GM12878 (cell line): ENCODE measurements around the gene MAP4K2. TPM values are rescaled to one million over a fixed set of nuclear protein-coding genes. Genes with fewer than 3 reads are reported as not detected.
A peak's percentile ranks its signal among the peaks of the same experiment; 100 is the strongest.
"Not testable (repeated sequence)": the region's sequence is repeated elsewhere in the genome, so short reads cannot be mapped to it uniquely, and the experiment has no call there.

Experiments used
- ATAC-seq: fragments of 200-7000 bp; cut with Tn5 transposase; 3 replicates; pipeline ENCODE4 v1.9.1; 2020; ENCODE audit warnings: mild to moderate bottlenecking, moderate library complexity
- BruUV-seq: library from RNA; stranded (reverse); fragments of 400-500 nt; replicated peaks from 2 replicates; lab custom pipeline; 2021; lab: Mats Ljungman, UMichigan
- CTCF ChIA-PET: fragments of 300-600 bp; sonication (Branson Sonifier 250); formaldehyde crosslinking; extraction: SDS; loops from one replicate; lab custom pipeline; 2021; ENCODE audit warnings: inconsistent platforms; lab: Yijun Ruan, JAX
- POLR2A ChIA-PET: fragments of 350-600 bp; formaldehyde crosslinking; extraction: SDS; loops from one replicate; lab custom pipeline; 2021; ENCODE audit warnings: inconsistent platforms; lab: Charles Lee
- RAD21 ChIA-PET: fragments of 300-600 bp; sonication (Branson Sonifier 250); formaldehyde crosslinking; loops from one replicate; lab custom pipeline; 2023; ENCODE audit warnings: antibody characterized with exemption; ENCODE audit not compliant: unreplicated experiment; lab: Charles Lee
- SMC1A ChIA-PET: fragments of 300-600 bp; sonication (Branson Sonifier 250); formaldehyde crosslinking; loops from one replicate; lab custom pipeline; 2023; ENCODE audit not compliant: unreplicated experiment, uncharacterized antibody; lab: Charles Lee
- DNase-seq: peaks from one replicate; pipeline ENCODE4 v3.0.0-alpha.2; 2011; ENCODE audit warnings: low read depth, low spot score
- FAIRE-seq: peaks from 3 replicates; lab custom pipeline; 2011; peaks lifted over from hg19 to GRCh38; lab: Jason Lieb, UNC
- H2AFZ ChIP-seq: 2 replicates; pipeline ENCODE4 v1.6.0; 2011; ENCODE audit warnings: low read depth, low read length, control low read depth; ENCODE audit not compliant: control insufficient read depth
- H3K27ac ChIP-seq: 2 replicates; pipeline ENCODE4 v1.5.1; 2011; ENCODE audit warnings: control low read depth; ENCODE audit not compliant: control insufficient read depth, insufficient read depth
- H3K27me3 ChIP-seq, 2 experiments: replicated peaks in 1 of 2; 2 replicates each; pipeline versions ENCODE4 v1.6.0 to v1.6.1; 2011; ENCODE audit warnings: low read length in 1 of 2; ENCODE audit not compliant: control insufficient read depth in 2 of 2, insufficient read depth in 2 of 2
- H3K36me3 ChIP-seq, 2 experiments: 2 replicates each; pipeline ENCODE4 v1.5.1; 2011; ENCODE audit warnings: low read length in 1 of 2; ENCODE audit not compliant: control insufficient read depth in 2 of 2, insufficient read depth in 2 of 2
- H3K4me1 ChIP-seq: 2 replicates; pipeline ENCODE4 v1.6.1; 2011; ENCODE audit warnings: mild to moderate bottlenecking, low read length, moderate library complexity, mixed read lengths; ENCODE audit not compliant: control insufficient read depth, insufficient read depth
- H3K4me2 ChIP-seq: 2 replicates; pipeline ENCODE4 v1.6.0; 2011; ENCODE audit warnings: control low read depth; ENCODE audit not compliant: control insufficient read depth, insufficient read depth
- H3K4me3 ChIP-seq: fragments of 200-600 bp; sonication (generic); 2 replicates; pipeline ENCODE4 v1.5.1; 2016
- H3K79me2 ChIP-seq: 2 replicates; pipeline ENCODE4 v1.6.0; 2011; ENCODE audit warnings: low read length; ENCODE audit not compliant: control insufficient read depth, insufficient read depth
- H3K9ac ChIP-seq: 2 replicates; pipeline ENCODE4 v1.8.0; 2011; ENCODE audit warnings: low read length, control low read depth, mixed read lengths; ENCODE audit not compliant: control insufficient read depth, insufficient read depth
- H3K9me3 ChIP-seq: replicated peaks from 3 replicates; pipeline ENCODE4 v1.5.1; 2011; ENCODE audit warnings: mild to moderate bottlenecking, low read length; ENCODE audit not compliant: control insufficient read depth, insufficient read depth
- H4K20me1 ChIP-seq: 2 replicates; pipeline ENCODE4 v1.6.0; 2011; ENCODE audit not compliant: control insufficient read depth, insufficient read depth
- IKZF2 ChIP-seq, 2 experiments: fragments of 450-650 bp; IDR thresholded peaks; 2 replicates each; pipeline ENCODE4 v1.6.1; 2017; ENCODE audit warnings: mild to moderate bottlenecking in 2 of 2, moderate library complexity in 2 of 2
- MEF2B ChIP-seq: fragments of 450-650 bp; IDR thresholded peaks from 2 replicates; pipeline ENCODE4 v1.6.1; 2018; ENCODE audit warnings: mild to moderate bottlenecking, moderate library complexity; ENCODE audit not compliant: partially characterized antibody, poor library complexity, severe bottlenecking
- NBN ChIP-seq: fragments of 450-650 bp; IDR thresholded peaks from 2 replicates; pipeline ENCODE4 v1.6.1; 2016
- NR2F1 ChIP-seq: fragments of 450-650 bp; conservative IDR thresholded peaks from 2 replicates; pipeline ENCODE4 v1.6.1; 2017; ENCODE audit warnings: mild to moderate bottlenecking
- PAX8 ChIP-seq: fragments of 450-650 bp; IDR thresholded peaks from 2 replicates; pipeline ENCODE4 v1.6.1; 2017; ENCODE audit warnings: mild to moderate bottlenecking, moderate library complexity
- RCOR1 ChIP-seq: conservative IDR thresholded peaks from 2 replicates; pipeline ENCODE4 v1.6.1; 2012; ENCODE audit warnings: low read depth, low read length, improper control_type of control experiment
- RFX5 ChIP-seq: IDR thresholded peaks from 2 replicates; pipeline ENCODE4 v1.6.1; 2011; ENCODE audit warnings: low read depth, low read length, improper control_type of control experiment
- SMC3 ChIP-seq: IDR thresholded peaks from 2 replicates; pipeline ENCODE4 v1.6.1; 2011; ENCODE audit warnings: low read length, improper control_type of control experiment, borderline replicate concordance
- SP1 ChIP-seq: IDR thresholded peaks from one replicate; pipeline ENCODE4 v1.6.1; 2011; ENCODE audit warnings: low read depth, low read length
- TCF3 ChIP-seq: IDR thresholded peaks from 2 replicates; pipeline ENCODE4 v1.6.1; 2012; ENCODE audit warnings: low read depth, mild to moderate bottlenecking, low read length, borderline replicate concordance; ENCODE audit not compliant: insufficient read depth
- YY1 ChIP-seq: IDR thresholded peaks from 2 replicates; pipeline ENCODE4 v1.6.1; 2011; ENCODE audit warnings: low read depth, mild to moderate bottlenecking, low read length
- ZNF217 ChIP-seq: fragments of 450-650 bp; IDR thresholded peaks from 2 replicates; pipeline ENCODE4 v1.6.1; 2017; ENCODE audit warnings: antibody characterized with exemption, mild to moderate bottlenecking
- ZNF24 ChIP-seq: fragments of 450-650 bp; IDR thresholded peaks from 2 replicates; pipeline ENCODE4 v1.6.1; 2017; ENCODE audit warnings: antibody characterized with exemption, mild to moderate bottlenecking
- WGBS: methylation state at CpG from one replicate; pipeline ENCODE4 v1.1.6; 2016; ENCODE audit warnings: low lambda C conversion rate; ENCODE audit not compliant: insufficient replicate concordance, insufficient coverage; ENCODE audit errors: missing lambda C conversion rate; 5-methylcytosine and 5-hydroxymethylcytosine counted together
- in situ Hi-C: fragments of 300-500 bp; cut with MboI; formaldehyde crosslinking; loops from 9 replicates; pipeline ENCODE4 v1.14.3; 2018; ENCODE audit warnings: mixed read lengths
- intact Hi-C: fragments of 100-400 bp; cut with micrococcal nuclease; formaldehyde crosslinking; loops from one replicate; pipeline ENCODE4 v1.14.2; 2022; ENCODE audit not compliant: unreplicated experiment
- polyA plus RNA-seq, 11 experiments: library from polyadenylated mRNA; depleted of rRNA in 4 of 11; unstranded in 6 of 11; stranded (reverse) in 5 of 11; fragments of >200 nt; fragmentation: Nextera tagmentation in 4 of 11; fragmentation: Illumina TruSeq in 1 of 11; extraction: Ambion mirVana in 4 of 11; extraction: Trizol in 1 of 11; gene quantifications; 1 replicate in 1 of 11; 2 replicates in 10 of 11; pipeline versions ENCODE4 v1.2.1 to v1.2.3, GENCODE V29; 2011 to 2016; ENCODE audit warnings: inconsistent platforms in 2 of 11, missing spikeins in 2 of 11, low read depth in 1 of 11
- total RNA-seq, 4 experiments: library from RNA; depleted of rRNA in 3 of 4; stranded (reverse); fragments of >200 nt in 3 of 4; fragmentation: Illumina TruSeq in 1 of 4; extraction: Trizol in 1 of 4; gene quantifications; 2 replicates each; pipeline versions ENCODE4 v1.2.1 to v1.2.3, GENCODE V29; 2013 to 2021
- TF ChIP-seq, protein P1 (sequence below): fragments of 450-650 bp; IDR thresholded peaks from 2 replicates; pipeline ENCODE4 v1.6.1; 2016; ENCODE audit warnings: mild to moderate bottlenecking
- TF ChIP-seq, protein P2 (sequence below), 3 experiments: IDR thresholded peaks in 2 of 3; conservative IDR thresholded peaks in 1 of 3; 2 replicates each; pipeline ENCODE4 v1.5.1; 2011; ENCODE audit warnings: low read depth in 3 of 3, low read length in 3 of 3, mild to moderate bottlenecking in 3 of 3, control low read depth in 2 of 3, moderate library complexity in 2 of 3, inconsistent platforms in 1 of 3, mixed read lengths in 1 of 3; ENCODE audit not compliant: control insufficient read depth in 2 of 3, insufficient read depth in 1 of 3; ENCODE audit errors: extremely low read depth in 1 of 3
- TF ChIP-seq, protein P3 (sequence below): fragments of 450-650 bp; IDR thresholded peaks from 2 replicates; pipeline ENCODE4 v1.6.1; 2018; ENCODE audit warnings: borderline replicate concordance, mild to moderate bottlenecking; ENCODE audit not compliant: partially characterized antibody
- TF ChIP-seq, protein P4 (sequence below): fragments of 450-650 bp; IDR thresholded peaks from 2 replicates; pipeline ENCODE4 v1.6.1; 2014; ENCODE audit warnings: mild to moderate bottlenecking

MAP4K2 gene
- total and polyA plus RNA-seq, 10 of the 15 experiments (the other 5 are each of a cell fraction or from before 2014, with no cell fraction given): 0.98 to 78.1 (median 48.9) TPM

DNA sequence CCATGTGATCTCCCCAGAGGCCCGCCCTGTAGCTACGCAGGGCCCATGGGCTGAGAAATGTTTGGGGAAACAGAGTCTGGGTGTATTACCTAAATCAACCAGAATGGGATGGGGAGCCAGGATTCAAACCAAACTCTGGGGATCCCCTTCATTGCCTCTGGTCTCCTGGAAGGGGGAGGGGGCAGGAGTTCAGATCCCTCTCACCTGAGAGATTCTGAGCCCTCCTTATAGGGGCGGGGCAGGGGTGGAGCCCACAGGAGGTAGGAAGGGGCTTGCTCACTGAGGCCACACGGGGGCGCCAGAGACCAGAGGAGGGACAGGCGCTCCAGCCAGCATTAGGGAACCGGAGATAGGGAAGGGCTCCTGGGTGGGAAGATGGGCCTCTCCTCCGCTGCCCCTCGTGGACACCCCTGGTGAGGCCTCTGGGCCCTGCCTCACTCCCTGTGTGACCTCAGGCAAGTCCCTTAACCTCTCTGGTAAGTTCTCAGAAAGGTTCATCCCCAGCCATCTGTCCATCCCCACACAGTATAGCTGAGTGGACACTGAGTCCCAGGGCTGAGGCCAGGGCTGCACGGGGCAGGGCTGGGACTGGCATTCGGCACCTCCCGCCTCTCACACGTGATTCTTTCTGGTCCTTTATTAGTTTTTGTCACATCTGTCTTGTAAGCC lies 44.1 kb upstream of the MAP4K2 start (continued):
- TF ChIP-seq RCOR1: 0 out of 2 replicates have a peak, but pooled peaks have one; percentile 48
- peak; percentile 71 for TF ChIP-seq NBN
- no peak for TF ChIP-seq PAX8
- TF ChIP-seq, protein P1, sequence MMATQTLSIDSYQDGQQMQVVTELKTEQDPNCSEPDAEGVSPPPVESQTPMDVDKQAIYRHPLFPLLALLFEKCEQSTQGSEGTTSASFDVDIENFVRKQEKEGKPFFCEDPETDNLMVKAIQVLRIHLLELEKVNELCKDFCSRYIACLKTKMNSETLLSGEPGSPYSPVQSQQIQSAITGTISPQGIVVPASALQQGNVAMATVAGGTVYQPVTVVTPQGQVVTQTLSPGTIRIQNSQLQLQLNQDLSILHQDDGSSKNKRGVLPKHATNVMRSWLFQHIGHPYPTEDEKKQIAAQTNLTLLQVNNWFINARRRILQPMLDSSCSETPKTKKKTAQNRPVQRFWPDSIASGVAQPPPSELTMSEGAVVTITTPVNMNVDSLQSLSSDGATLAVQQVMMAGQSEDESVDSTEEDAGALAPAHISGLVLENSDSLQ: no peak
- no peak for TF ChIP-seq MEF2B
- peak; percentile 40 for TF ChIP-seq SP1
- TF ChIP-seq NR2F1: 0 out of 2 replicates have a peak, but pooled peaks have one; percentile 43
- no peak for TF ChIP-seq RFX5
- TF ChIP-seq, protein P2, sequence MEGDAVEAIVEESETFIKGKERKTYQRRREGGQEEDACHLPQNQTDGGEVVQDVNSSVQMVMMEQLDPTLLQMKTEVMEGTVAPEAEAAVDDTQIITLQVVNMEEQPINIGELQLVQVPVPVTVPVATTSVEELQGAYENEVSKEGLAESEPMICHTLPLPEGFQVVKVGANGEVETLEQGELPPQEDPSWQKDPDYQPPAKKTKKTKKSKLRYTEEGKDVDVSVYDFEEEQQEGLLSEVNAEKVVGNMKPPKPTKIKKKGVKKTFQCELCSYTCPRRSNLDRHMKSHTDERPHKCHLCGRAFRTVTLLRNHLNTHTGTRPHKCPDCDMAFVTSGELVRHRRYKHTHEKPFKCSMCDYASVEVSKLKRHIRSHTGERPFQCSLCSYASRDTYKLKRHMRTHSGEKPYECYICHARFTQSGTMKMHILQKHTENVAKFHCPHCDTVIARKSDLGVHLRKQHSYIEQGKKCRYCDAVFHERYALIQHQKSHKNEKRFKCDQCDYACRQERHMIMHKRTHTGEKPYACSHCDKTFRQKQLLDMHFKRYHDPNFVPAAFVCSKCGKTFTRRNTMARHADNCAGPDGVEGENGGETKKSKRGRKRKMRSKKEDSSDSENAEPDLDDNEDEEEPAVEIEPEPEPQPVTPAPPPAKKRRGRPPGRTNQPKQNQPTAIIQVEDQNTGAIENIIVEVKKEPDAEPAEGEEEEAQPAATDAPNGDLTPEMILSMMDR (IDR thresholded peaks at IDR 0.05 in 2 of 3, conservative IDR thresholded peaks at IDR 0.05 in 1 of 3; ENCODE audit: control insufficient read depth in 2 of 3, extremely low read depth in 1 of 3, insufficient read depth in 1 of 3, low read depth in 3 of 3, low read length in 3 of 3): peak; percentile 86 to 97 (median 96)
- no peak for TF ChIP-seq ZNF217
- TF ChIP-seq IKZF2 (IDR thresholded peaks at IDR 0.05): peak; percentile 79 to 81
- peak; percentile 95 for TF ChIP-seq SMC3
- no peak for TF ChIP-seq ZNF24
- no peak for TF ChIP-seq TCF3
- TF ChIP-seq, protein P3, sequence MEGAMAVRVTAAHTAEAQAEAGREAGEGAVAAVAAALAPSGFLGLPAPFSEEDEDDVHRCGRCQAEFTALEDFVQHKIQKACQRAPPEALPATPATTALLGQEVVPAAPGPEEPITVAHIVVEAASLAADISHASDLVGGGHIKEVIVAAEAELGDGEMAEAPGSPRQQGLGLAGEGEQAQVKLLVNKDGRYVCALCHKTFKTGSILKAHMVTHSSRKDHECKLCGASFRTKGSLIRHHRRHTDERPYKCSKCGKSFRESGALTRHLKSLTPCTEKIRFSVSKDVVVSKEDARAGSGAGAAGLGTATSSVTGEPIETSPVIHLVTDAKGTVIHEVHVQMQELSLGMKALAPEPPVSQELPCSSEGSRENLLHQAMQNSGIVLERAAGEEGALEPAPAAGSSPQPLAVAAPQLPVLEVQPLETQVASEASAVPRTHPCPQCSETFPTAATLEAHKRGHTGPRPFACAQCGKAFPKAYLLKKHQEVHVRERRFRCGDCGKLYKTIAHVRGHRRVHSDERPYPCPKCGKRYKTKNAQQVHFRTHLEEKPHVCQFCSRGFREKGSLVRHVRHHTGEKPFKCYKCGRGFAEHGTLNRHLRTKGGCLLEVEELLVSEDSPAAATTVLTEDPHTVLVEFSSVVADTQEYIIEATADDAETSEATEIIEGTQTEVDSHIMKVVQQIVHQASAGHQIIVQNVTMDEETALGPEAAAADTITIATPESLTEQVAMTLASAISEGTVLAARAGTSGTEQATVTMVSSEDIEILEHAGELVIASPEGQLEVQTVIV: no peak
- TF ChIP-seq, protein P4, sequence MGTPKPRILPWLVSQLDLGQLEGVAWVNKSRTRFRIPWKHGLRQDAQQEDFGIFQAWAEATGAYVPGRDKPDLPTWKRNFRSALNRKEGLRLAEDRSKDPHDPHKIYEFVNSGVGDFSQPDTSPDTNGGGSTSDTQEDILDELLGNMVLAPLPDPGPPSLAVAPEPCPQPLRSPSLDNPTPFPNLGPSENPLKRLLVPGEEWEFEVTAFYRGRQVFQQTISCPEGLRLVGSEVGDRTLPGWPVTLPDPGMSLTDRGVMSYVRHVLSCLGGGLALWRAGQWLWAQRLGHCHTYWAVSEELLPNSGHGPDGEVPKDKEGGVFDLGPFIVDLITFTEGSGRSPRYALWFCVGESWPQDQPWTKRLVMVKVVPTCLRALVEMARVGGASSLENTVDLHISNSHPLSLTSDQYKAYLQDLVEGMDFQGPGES: 0 out of 2 replicates have a peak, but pooled peaks have one; percentile 23
- TF ChIP-seq YY1: peak; percentile 66

DNA sequence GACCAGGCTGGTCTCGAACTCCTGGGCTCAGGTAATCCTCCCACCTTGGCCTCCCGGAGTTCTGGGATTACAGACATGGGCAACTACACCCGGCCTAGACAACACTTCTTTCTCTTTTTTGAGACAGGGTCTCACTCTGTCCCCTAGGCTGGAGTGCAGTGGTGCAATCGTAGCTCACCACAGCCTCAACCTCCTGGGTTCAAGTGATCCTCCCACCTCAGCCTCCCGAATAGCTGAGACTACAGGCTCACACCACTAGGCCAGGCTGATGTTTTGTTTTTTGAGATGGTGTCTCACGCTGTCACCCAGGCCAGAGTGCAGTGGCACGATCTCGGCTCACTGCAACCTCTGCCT lies 42.7 kb upstream of the MAP4K2 start:
- H3K79me2 ChIP-seq, H3K4me3 ChIP-seq, H3K4me2 ChIP-seq, DNase-seq, H3K27me3 ChIP-seq, H3K36me3 ChIP-seq, H3K9me3 ChIP-seq, BruUV-seq, H3K27ac ChIP-seq, FAIRE-seq, H4K20me1 ChIP-seq, H2AFZ ChIP-seq, H3K9ac ChIP-seq, ATAC-seq: not testable (repeated sequence)
- ChIA-PET POLR2A (interaction anchor here (0.5 to 12.2 kb wide), 3 partner anchors 18 to 54 kb away, joined by 3 to 232 read pairs (median 3); no protein-coding TSS in a partner anchor), RAD21 (interaction anchor here (0.6 to 12.9 kb wide), 5 partner anchors 19 to 514 kb away, joined by 3 to 316 read pairs (median 3); no protein-coding TSS in a partner anchor), CTCF (interaction anchor here (0.6 to 28.8 kb wide), 18 partner anchors 18 to 487 kb away, joined by 3 to 1208 read pairs (median 4); partner anchors contain the start of genes ARL2, BATF2, EHD1 and FAU), SMC1A (interaction anchor here (1.3 to 12.7 kb wide), 6 partner anchors 18 to 166 kb away, joined by 3 to 306 read pairs (median 30); partner anchors contain the start of gene BATF2)
- H3K4me1 ChIP-seq: peaks cover 41% of the 10 kb centered on the region
- intact Hi-C loops: loop anchor here (2.0 to 10.0 kb wide), 3 partner anchors 169 to 409 kb away; partner anchors contain the start of genes ARL2 and ZNHIT2
- WGBS: 87% methylated on average over 8 of the region's 8 CpGs
- in situ Hi-C loops: loop anchor here (5.0 kb wide), 1 partner anchor 47 kb away; no protein-coding TSS in a partner anchor
